HG02884 (cell line): Measurements from ENCODE around the gene PDE1A.
"Not testable (repeated sequence)": the region's sequence is repeated elsewhere in the genome, so short reads cannot be mapped to it uniquely, and the experiment has no call there.

ENCODE experiments used
- ATAC-seq: cut with Tn5 transposase; IDR thresholded peaks from one replicate; pipeline ENCODE4 v1.9.1; 2021; ENCODE audit warnings: mild to moderate bottlenecking, moderate library complexity; ENCODE audit not compliant: unreplicated experiment

PDE1A gene

DNA sequence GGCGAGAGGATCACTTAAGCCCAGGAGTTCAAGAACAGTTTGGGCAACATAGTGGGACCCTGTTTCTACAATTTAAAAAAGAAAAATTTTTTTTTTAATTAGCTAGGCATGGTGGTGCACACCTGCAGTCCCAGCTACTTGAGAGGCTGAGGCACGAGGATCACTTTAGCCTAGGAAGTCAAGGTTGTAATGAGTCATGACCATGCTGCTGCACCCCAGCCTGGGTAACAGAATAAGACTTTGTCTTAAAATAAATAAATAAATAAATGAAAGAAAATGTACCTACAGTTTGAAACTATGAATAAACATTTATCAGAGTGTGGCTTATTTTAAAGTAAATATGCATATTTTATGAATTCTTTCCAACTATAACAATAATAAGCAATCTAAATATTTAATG, 16.7 kb downstream of the PDE1A start:
- ATAC-seq: no peak

DNA sequence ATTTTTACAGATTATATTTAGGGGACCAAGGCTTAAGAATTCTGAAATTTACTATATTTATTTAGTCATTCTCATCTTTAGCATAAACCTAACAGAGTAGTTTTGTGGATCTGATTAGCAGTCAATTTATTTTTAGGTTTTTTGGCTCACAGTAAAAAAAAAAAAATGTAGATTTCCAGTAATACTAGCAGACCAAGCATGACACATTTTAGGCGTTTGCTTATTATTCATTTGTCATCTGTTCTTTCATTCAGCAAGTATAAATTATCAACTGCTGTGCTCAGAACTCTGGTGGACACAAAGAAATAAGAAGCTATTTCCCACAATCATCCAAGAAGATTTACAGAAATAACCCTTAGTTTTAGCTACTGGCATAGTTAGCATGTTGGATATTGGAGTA, 20.6 kb downstream of the PDE1A start:
- ATAC-seq: no peak

DNA sequence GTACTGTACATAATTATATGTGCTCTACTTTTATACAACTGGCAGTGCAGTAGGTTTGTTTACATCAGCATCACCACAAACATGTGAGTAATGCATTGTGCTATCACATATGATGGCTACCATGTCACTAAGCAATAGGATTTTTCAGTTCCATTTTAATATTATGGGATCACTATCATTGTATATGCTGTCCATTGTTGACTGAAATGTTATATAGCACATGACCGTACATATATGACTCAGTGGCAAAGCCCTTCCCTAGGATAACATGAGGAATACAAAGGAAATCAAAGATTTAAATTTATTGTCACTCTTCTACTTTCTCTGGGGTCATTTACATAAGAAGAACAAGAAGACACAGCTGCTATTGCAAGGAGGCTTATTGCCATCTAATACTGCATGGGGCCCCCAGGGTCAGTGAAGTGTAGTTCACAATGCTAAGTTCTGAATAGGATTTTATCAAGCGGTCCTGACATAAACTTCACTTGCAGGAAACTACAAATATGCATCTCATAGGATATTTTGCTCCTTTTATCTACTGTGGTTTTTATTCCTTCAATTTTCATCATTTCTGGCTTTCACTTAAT, 21.8 kb downstream of the PDE1A start:
- no peak for ATAC-seq

DNA sequence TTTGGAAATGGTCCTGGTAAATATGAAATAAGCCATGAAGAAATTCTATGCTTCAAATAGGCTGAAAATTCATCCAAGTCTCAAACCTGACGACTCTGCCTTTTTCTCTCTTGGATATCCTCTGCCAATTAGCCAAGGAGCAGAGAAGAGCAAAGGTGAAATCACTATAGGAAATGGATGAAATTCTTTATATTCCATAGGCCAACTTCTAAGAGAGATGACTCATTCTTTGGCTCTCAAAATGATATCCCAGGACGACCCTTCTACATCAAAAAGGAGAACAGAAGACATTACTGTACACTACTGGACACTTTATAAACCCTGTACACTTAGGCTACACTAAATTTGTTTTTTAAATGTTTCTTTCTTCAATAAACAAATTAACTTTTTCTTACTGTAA, 22.7 kb downstream of the PDE1A start:
- no peak for ATAC-seq

DNA sequence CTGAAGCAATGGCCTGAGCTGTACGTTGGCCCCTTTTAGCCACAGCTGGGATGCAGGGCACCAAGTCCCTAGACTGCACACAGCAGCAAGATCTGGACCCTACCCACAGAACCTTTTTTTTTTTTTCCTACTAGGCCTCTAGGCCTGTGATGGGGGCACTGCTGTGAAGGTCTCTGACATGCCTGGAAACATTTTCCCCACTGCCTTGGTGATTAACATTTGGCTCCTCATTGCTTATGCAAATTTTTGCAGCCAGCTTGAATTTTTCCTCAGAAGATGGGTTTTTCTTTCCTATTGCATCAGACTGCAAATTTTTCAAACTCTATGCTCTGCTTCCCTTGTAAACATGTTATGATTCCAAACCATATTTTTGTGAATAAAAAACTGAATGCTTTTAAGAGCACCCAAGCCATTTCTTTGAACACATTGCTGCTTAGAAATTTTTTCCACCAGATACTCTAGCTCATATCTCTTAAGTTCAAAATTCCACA, 33.5 kb downstream of the PDE1A start:
- ATAC-seq: no peak

DNA sequence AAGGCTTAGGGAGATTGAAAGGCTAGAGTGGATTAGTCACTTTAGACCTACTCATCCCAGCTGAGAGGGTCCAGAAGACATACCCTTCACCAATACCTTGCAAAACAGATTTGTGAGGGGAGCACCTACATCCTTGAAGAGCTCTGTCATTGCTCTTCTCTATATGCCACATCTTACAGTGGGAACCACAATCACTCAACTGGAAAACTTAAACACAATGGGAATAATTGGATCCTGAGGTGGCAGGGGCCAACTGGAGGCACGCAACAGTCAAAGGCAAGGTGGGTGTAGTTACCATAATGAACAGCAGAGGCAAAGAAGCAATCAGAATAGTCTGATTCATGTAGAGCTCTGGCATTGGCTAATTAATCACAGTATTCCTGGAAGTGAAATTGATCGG, 35.4 kb downstream of the PDE1A start:
- no peak for ATAC-seq

DNA sequence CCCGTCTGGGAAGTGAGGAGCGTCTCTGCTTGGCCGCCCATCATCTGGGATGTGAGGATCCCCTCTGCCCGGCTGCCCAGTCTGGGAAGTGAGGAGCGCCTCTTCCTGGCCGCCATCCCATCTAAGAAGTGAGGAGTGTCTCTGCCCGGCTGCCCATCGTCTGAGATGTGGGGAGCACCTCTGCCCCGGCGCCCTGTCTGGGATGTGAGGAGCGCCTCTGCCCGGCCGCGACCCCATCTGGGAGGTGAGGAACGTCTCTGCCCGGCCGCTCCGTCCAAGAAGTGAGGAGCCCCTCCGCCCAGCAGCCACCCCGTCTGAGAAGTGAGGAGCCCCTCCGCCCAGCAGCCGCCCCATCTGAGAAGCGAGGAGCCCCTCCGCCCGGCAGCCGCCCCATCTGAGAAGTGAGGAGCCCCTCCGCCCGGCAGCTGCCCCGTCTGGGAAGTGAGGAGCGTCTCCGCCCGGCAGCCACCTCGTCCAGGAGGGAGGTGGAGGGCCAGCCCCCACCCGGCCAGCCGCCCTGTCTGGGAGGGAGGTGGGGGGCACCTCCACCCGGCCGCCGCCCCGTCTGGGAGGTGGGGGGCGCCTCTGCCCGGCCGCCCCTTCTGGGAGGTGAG, 40.5 kb downstream of the PDE1A start:
- not testable (repeated sequence) for ATAC-seq

- no peak for ATAC-seq
Measured at GRCh38 chr2:182384860-182385259, 42.0 kb downstream of the PDE1A start.

- no peak for ATAC-seq
Measured at GRCh38 chr2:182381225-182381624, 45.6 kb downstream of the PDE1A start.

GRCh38 chr2:182379241-182379640, 47.6 kb downstream of the PDE1A start:
- ATAC-seq: no peak

DNA sequence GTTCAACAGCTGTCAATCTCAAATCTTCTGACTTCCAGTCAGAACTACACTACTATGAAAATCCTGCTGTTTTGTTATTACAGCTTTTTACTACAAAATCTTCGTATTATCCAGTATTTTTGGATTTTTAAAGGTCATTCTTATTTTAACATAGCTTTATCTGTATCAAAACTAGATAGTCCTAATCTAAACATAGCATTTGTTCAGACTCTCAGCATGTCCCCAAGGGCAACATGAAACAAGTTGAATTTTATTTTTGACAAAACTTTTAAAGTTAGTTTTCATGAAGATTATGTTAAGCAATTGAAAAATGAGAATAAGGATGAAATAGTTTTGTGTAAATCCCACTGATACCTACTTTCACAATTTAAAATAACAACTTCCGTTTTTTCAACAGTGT, 48.1 kb downstream of the PDE1A start:
- ATAC-seq: no peak

- ATAC-seq: no peak
Measured at GRCh38 chr2:182377467-182377866, 49.4 kb downstream of the PDE1A start.

DNA sequence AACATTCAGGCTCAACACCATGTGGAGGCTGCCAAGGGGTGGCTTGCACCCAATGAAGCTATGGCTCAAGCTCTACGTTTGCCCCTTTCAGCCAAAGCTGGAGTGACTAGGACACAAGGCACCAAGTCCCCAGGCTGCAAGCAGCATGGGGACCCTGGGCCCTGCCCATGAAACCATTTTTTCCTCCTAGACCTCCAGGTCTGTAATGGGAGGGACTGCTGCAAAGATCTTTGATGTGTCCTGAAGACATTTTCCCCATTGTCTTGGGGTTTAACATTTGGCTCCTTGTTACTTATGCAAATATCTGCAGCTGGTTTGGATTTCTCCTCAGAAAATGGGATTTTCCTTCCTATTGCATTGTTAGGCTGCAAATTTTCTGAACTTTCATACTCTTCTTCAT, 51.0 kb downstream of the PDE1A start:
- no peak for ATAC-seq

GRCh38 chr2:182372661-182373060, 54.2 kb downstream of the PDE1A start:
- no peak for ATAC-seq

- no peak for ATAC-seq
Measured at GRCh38 chr2:182368996-182369395, 57.8 kb downstream of the PDE1A start.

DNA sequence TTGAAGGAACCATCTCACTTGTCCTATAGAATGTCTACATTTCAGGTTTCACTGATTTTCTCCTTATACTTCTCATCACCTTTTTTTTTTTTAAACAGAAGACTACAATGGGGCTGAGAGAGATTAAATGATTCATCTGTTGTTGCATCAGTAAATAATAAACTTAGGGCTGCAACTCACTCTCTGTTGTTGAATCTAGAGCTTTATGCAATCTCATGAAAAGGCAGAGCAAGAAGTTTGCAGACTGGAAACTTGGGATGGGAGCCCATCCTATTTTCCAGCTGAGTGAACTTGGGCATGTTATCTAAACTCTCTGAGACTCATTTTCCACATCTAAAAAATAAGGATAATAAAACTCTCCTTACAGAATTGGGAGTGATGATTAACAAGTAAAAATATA, 58.4 kb downstream of the PDE1A start:
- ATAC-seq: no peak

DNA sequence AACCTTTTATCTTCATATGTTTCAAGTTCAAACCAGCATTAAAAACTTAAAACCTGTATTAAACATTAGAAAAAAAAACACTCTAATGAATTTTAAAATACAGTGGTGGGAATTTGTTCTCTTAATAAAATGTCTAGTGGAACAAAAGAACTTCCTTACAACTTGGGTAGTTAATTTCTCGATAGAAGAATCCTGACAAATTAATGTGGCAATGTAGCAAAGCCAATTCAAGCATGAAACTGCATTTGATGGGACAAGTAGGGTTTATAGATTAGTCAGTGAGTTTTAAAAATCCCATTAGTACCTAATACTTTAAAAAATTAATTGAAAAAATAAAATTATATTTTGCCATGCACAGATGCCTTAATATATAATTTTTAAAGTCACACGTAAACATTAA, 59.4 kb downstream of the PDE1A start:
- no peak for ATAC-seq

DNA sequence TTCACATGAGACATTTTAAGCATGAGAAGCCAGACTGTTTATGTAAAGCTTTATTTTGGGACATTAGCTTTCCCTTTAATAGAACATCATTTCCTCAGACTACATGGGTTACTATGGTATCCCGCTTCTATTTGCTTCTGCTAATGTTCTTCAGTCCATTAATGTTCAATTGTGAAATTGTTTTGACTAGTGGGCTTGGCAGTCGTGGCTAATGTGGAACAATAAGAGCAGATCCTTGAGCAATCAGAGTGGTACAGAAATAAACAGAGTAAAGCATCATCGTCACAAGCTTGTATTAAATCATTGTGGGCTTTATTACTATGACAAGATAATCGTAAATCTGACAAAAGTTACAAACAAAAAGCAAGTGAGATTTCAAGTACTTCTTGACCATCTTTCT, 60.2 kb downstream of the PDE1A start:
- no peak for ATAC-seq

- no peak for ATAC-seq
Measured at GRCh38 chr2:182365855-182366254, 61.0 kb downstream of the PDE1A start.

- no peak for ATAC-seq
Measured at GRCh38 chr2:182361477-182361876, 65.4 kb downstream of the PDE1A start.

DNA sequence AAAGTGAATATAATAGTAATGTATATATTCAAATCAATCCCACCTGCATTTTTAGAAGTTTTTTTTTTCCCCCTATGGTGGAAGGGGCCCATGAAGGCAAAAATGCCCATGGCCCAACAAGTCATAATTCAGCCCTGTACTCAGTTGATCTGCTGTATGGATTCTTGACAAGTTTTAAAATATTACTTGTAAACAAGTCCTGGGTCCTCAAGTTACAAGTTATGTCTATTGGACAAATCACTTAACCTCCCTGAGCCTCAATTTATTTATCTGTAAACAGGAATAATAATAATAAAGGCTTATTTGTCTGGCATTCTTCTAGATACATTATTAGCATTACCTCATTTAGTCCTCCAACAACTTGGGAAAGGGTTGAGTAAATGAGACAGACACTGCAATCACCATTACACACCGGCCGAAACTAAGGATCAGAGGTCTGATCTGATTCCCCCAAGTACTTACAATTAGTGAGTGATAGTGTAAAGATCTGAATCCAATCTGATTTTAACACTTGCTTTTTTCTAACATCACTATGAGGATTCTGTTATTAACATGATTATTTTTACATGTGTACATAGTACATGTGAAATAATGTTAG, 66.1 kb downstream of the PDE1A start:
- ATAC-seq: no peak

GRCh38 chr2:182359990-182360662, 66.7 kb downstream of the PDE1A start:
- no peak for ATAC-seq
